Prostate gland (tissue), 2 donors: ENCODE data around the gene CUL4A. TPM values are rescaled to one million over a fixed set of nuclear protein-coding genes. Genes with fewer than 3 reads are reported as not detected.

Experiments
- DNase-seq: peaks from one replicate; pipeline ENCODE4 v3.0.0-alpha.2; 2019; ENCODE audit warnings: low spot score
- H3K27ac ChIP-seq, 2 donors: fragments of 200-600 bp; sonication (generic); 2 replicates each; pipeline ENCODE4 v1.5.1; 2017 to 2019
- H3K27me3 ChIP-seq: fragments of 200-600 bp; sonication (generic); replicated peaks from 2 replicates; pipeline ENCODE4 v1.5.1; 2019; ENCODE audit not compliant: insufficient read depth
- H3K36me3 ChIP-seq, 2 donors: fragments of 200-600 bp; sonication (generic); 1 replicate in 1 of 2; 2 replicates in 1 of 2; pipeline versions ENCODE4 v1.5.1 to v1.8.1; 2017 to 2019
- H3K4me1 ChIP-seq: fragments of 200-600 bp; sonication (generic); replicated peaks from 2 replicates; pipeline ENCODE4 v1.5.1; 2019
- H3K4me3 ChIP-seq, 2 donors: fragments of 200-600 bp; sonication (generic); 2 replicates each; pipeline ENCODE4 v1.5.1; 2017 to 2019
- H3K9me3 ChIP-seq: fragments of 200-600 bp; sonication (generic); 2 replicates; pipeline ENCODE4 v1.5.1; 2017
- POLR2A ChIP-seq: fragments of 450-650 bp; IDR thresholded peaks from one replicate; pipeline ENCODE4 v1.6.1; 2016; ENCODE audit warnings: antibody characterized with exemption, mild to moderate bottlenecking
- POLR2AphosphoS5 ChIP-seq: sonication (generic); formaldehyde crosslinking; IDR thresholded peaks from one replicate; pipeline ENCODE4 v1.6.1; 2017; ENCODE audit warnings: antibody characterized with exemption
- WGBS: methylation state at CpG from one replicate; pipeline ENCODE4 v1.1.5; 2018; 5-methylcytosine and 5-hydroxymethylcytosine counted together
- intact Hi-C: fragments of 100-400 bp; cut with DNase I; formaldehyde crosslinking; loops from one replicate; pipeline ENCODE4 v1.14.2; 2022
- total RNA-seq, 2 donors: library from RNA; depleted of rRNA; stranded (reverse); fragments of >200 nt; gene quantifications; one replicate each; pipeline ENCODE4 v1.1.0, GENCODE V29; 2016
- TF ChIP-seq, protein P1 (sequence below), 4 experiments: fragments of 200-600 bp in 2 of 4; fragments of 450-650 bp in 2 of 4; sonication (generic) in 2 of 4; IDR thresholded peaks; 1 replicate in 3 of 4; 2 replicates in 1 of 4; pipeline ENCODE4 v1.5.1; 2016 to 2019; ENCODE audit warnings: antibody characterized with exemption in 4 of 4, mild to moderate bottlenecking in 2 of 4, moderate library complexity in 2 of 4

Gene CUL4A
- total RNA-seq, 2 donors from 2014 or later, result 103 to 185 TPM

DNA sequence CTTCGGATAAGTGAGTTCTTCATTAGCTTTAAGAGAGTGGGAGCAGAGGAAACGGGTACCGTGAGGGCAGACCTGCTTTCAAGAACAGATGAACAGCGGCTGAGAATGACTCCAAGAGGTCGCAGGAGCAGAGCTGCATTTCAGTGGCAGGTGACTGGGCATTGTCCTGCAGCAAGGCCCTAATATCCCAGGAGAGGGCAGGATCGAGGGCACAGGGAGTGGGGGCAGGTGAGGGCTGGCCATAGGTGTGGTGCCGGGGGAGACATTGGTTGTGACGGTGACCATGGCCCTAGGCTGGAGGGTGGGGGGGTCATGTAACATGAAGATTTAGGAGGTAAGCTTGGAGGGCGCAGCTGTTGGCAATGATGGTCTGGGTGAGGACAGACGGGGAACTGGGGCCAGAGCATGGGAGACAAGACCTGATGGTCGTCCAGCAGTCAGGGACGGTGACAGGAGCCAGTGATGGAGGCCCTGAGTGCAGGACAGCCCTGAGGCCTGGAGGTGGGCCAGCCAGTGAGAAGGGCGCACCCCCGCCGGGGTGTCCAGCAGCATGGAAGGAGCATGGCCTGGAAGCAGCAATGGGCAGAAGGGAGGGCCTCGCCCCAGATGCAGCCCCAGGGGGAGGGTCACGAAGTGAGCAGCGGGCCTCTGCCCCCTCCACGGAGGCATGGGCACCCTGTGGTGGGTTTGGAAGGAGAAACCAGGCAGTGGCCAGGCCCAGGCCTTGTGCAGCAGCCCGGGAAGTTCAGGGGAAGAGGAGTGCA is 58.4 kb downstream of the CUL4A start:
- H3K4me3 ChIP-seq, result no peak overlapping the region
- 92% methylated on average over 20 of the region's 20 CpGs for WGBS
- no peak for DNase-seq
- no peak overlapping the region for H3K27ac ChIP-seq
- no peaks in the 10 kb centered on the region for H3K4me1 ChIP-seq
- no peaks in the 10 kb centered on the region for H3K27me3 ChIP-seq
- no peaks in the 10 kb centered on the region for H3K36me3 ChIP-seq
- intact Hi-C loops, result no loop called here
- no peaks in the 10 kb centered on the region for H3K9me3 ChIP-seq
- TF ChIP-seq POLR2A (no peak), POLR2AphosphoS5 (no peak)
- TF ChIP-seq, protein P1, sequence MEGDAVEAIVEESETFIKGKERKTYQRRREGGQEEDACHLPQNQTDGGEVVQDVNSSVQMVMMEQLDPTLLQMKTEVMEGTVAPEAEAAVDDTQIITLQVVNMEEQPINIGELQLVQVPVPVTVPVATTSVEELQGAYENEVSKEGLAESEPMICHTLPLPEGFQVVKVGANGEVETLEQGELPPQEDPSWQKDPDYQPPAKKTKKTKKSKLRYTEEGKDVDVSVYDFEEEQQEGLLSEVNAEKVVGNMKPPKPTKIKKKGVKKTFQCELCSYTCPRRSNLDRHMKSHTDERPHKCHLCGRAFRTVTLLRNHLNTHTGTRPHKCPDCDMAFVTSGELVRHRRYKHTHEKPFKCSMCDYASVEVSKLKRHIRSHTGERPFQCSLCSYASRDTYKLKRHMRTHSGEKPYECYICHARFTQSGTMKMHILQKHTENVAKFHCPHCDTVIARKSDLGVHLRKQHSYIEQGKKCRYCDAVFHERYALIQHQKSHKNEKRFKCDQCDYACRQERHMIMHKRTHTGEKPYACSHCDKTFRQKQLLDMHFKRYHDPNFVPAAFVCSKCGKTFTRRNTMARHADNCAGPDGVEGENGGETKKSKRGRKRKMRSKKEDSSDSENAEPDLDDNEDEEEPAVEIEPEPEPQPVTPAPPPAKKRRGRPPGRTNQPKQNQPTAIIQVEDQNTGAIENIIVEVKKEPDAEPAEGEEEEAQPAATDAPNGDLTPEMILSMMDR (IDR thresholded peaks at IDR 0.05), result no peak

GRCh38 chr13:113272031-113272430 is 62.6 kb downstream of the CUL4A start:
- WGBS, result 91% methylated on average over 2 of the region's 2 CpGs
- no peaks in the 10 kb centered on the region for H3K27me3 ChIP-seq

GRCh38 chr13:113272701-113273181 is 63.3 kb downstream of the CUL4A start:
- Histone ChIP-seq H3K27me3 (no peaks in the 10 kb centered on the region), H3K4me3 (no peak overlapping the region), H3K9me3 (no peaks in the 10 kb centered on the region), H3K36me3 (no peaks in the 10 kb centered on the region), H3K4me1 (no peaks in the 10 kb centered on the region), H3K27ac (no peak overlapping the region)
- intact Hi-C loops, result loop anchor here (10.0 kb wide), 1 partner anchor 122 kb away; no protein-coding TSS in a partner anchor
- TF ChIP-seq POLR2AphosphoS5, result no peak
- TF ChIP-seq POLR2A, result no peak
- TF ChIP-seq, protein P1 (IDR thresholded peaks at IDR 0.05), result no peak
- no peak for DNase-seq
- 88% methylated on average over 10 of the region's 10 CpGs for WGBS

More at GRCh38 chr13:113272031-113272430, 62.6 kb downstream of the CUL4A start:
- Histone ChIP-seq H3K9me3 (no peaks in the 10 kb centered on the region), H3K4me1 (no peaks in the 10 kb centered on the region), H3K27ac (no peak overlapping the region), H3K36me3 (no peaks in the 10 kb centered on the region), H3K4me3 (no peak overlapping the region)
- intact Hi-C loops, result loop anchor here (10.0 kb wide), 1 partner anchor 123 kb away; no protein-coding TSS in a partner anchor
- no peak for TF ChIP-seq POLR2AphosphoS5
- no peak for TF ChIP-seq POLR2A
- TF ChIP-seq, protein P1 (IDR thresholded peaks at IDR 0.05), result no peak
- DNase-seq, result no peak

DNA sequence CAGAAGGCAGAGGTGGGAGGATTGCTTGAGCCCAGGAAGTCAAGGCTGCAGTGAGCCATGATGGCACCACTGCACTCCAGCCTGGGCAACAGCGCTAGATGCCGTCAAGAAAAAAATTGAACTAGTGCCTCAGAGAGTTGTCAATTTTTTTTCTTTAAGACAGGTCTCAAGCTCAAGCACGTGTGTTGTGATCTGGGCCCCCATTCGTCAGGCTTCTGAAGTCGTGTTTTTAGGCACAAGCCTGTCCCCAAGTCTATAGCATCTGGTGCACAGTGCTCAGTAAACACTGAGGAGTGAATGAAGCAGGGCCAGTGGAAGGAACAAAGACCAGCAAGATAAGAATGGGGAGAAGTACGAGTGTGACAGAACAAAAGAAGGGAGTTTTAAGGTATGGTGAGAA is 63.9 kb downstream of the CUL4A start:
- 83% methylated on average over 6 of the region's 6 CpGs for WGBS
- Histone ChIP-seq H3K27ac (no peak overlapping the region), H3K27me3 (no peaks in the 10 kb centered on the region), H3K4me1 (no peaks in the 10 kb centered on the region), H3K36me3 (no peaks in the 10 kb centered on the region), H3K9me3 (no peaks in the 10 kb centered on the region), H3K4me3 (no peak overlapping the region)
- TF ChIP-seq, protein P1 (IDR thresholded peaks at IDR 0.05), result no peak
- TF ChIP-seq POLR2AphosphoS5 (no peak), POLR2A (no peak)
- intact Hi-C loops, result loop anchor here (10.0 kb wide), 1 partner anchor 121 kb away; no protein-coding TSS in a partner anchor
- DNase-seq, result no peak
